ENCODE measurements around the gene PCDH9.

Gene PCDH9

DNA sequence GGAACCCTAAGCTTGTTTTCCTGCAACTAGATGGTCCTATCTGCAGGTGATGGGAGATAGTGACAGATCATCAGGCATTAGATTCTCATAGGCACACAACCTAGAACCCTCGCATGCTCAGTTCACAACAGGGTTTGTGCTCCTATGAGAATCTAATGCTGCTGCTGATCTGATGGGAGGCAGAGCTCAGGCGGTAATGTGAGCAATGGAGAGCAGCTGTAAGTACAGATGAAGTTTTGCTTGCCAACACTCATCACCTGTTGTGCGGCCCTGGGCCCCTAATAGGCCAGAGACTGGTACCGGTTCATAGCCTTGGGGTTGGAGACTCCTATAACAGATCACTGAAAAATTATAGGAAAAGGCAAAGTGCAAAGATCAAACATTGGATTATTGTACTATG lies 267.2 kb downstream of the PCDH9 start:
- Histone ChIP-seq H3K9ac (ENCODE audit: low read depth, low read length) (no peak overlapping the region), H3K36me3 (ENCODE audit: insufficient read depth, low read length) (no peaks in the 10 kb centered on the region), H3K9me3 (replicated peaks; ENCODE audit: low read length) (no peaks in the 10 kb centered on the region), H3K4me1 (ENCODE audit: control insufficient read depth, insufficient read depth, low read length) (no peaks in the 10 kb centered on the region), H3K27me3 (ENCODE audit: control insufficient read depth, insufficient read depth, low read length) (no peaks in the 10 kb centered on the region), H3K4me2 (ENCODE audit: low read length) (no peak overlapping the region), H3K4me3 (ENCODE audit: low read length) (no peak overlapping the region)

- no peaks in the 10 kb centered on the region for H3K4me1 ChIP-seq (ENCODE audit: control insufficient read depth, insufficient read depth, low read length)
- H3K4me3 ChIP-seq (ENCODE audit: low read length): no peak overlapping the region
- H3K9ac ChIP-seq (ENCODE audit: low read depth, low read length): no peak overlapping the region
- no peaks in the 10 kb centered on the region for H3K27me3 ChIP-seq (ENCODE audit: control insufficient read depth, insufficient read depth, low read length)
- H3K4me2 ChIP-seq (ENCODE audit: low read length): no peak overlapping the region
- no peaks in the 10 kb centered on the region for H3K36me3 ChIP-seq (ENCODE audit: insufficient read depth, low read length)
- no peaks in the 10 kb centered on the region for H3K9me3 ChIP-seq (replicated peaks; ENCODE audit: low read length)
Measured at GRCh38 chr13:66958611-66959010, 271.5 kb downstream of the PCDH9 start.

DNA sequence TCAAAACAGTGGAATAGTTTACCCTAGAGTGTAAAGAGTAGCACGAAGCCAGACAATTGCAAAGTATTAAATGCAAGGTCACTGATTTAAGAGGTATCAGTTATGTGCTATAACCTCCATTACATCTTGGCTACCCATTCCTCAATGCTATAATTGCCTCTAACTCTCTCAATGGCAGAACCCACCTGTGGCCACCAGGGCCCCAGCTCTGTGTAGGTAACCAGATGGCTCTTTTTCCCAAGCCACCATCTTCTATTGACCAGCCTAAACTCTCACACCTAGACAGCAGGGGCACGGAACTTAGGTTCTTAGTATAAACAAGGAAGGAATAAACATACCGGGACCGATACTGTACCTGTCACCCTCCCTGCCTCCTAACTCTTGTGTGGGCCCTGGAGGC lies 277.6 kb downstream of the PCDH9 start:
- Histone ChIP-seq H3K9ac (ENCODE audit: low read depth, low read length) (no peak overlapping the region), H3K36me3 (ENCODE audit: insufficient read depth, low read length) (no peaks in the 10 kb centered on the region), H3K9me3 (replicated peaks; ENCODE audit: low read length) (no peaks in the 10 kb centered on the region), H3K4me1 (ENCODE audit: control insufficient read depth, insufficient read depth, low read length) (no peaks in the 10 kb centered on the region), H3K4me2 (ENCODE audit: low read length) (no peak overlapping the region), H3K4me3 (ENCODE audit: low read length) (no peak overlapping the region), H3K27me3 (ENCODE audit: control insufficient read depth, insufficient read depth, low read length) (no peaks in the 10 kb centered on the region)

DNA sequence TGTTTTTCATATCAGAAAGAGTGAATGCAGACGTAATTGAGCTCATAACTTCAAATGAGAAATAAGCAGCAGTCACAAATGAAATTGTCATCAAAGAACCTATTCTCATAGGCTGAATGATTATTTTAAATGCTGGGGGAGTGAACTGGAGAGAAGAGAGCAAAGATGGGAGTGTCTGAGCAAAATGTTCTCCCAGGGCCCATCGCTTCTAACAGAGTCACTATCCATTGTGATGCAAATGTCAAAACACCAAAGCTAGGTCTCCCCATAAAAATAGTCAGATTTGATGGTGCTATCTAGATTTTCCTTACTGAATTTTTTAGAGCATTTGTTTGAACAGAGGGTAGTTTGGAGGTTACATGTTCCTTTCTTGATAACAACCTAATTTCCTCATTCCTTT lies 278.7 kb downstream of the PCDH9 start:
- no peak overlapping the region for H3K4me2 ChIP-seq (ENCODE audit: low read length)
- H3K4me1 ChIP-seq (ENCODE audit: control insufficient read depth, insufficient read depth, low read length): no peaks in the 10 kb centered on the region
- no peak overlapping the region for H3K4me3 ChIP-seq (ENCODE audit: low read length)
- H3K9me3 ChIP-seq (replicated peaks; ENCODE audit: low read length): no peaks in the 10 kb centered on the region
- H3K36me3 ChIP-seq (ENCODE audit: insufficient read depth, low read length): no peaks in the 10 kb centered on the region
- no peaks in the 10 kb centered on the region for H3K27me3 ChIP-seq (ENCODE audit: control insufficient read depth, insufficient read depth, low read length)
- H3K9ac ChIP-seq (ENCODE audit: low read depth, low read length): no peak overlapping the region

DNA sequence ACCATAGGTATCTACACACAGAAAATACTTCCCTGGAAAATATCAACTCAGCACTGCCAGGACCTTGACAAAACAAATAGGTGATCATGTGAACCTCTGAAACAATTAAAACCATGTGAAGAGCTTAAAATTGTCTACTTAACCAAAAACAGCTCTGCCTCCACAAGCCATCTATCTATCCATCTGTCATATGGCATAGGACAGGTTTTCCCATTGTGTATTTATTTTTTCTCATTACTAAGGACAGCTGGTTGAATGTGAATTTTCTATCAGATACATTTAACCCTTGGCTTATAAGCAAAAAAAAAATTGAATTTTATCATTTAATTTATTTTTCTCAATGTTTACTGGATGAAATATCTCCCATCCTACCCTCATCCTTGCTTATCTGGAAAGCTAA lies 279.5 kb downstream of the PCDH9 start:
- H3K9me3 ChIP-seq (replicated peaks; ENCODE audit: low read length): no peaks in the 10 kb centered on the region
- no peak overlapping the region for H3K4me3 ChIP-seq (ENCODE audit: low read length)
- no peak overlapping the region for H3K4me2 ChIP-seq (ENCODE audit: low read length)
- H3K36me3 ChIP-seq (ENCODE audit: insufficient read depth, low read length): no peaks in the 10 kb centered on the region
- no peak overlapping the region for H3K9ac ChIP-seq (ENCODE audit: low read depth, low read length)
- no peaks in the 10 kb centered on the region for H3K27me3 ChIP-seq (ENCODE audit: control insufficient read depth, insufficient read depth, low read length)
- H3K4me1 ChIP-seq (ENCODE audit: control insufficient read depth, insufficient read depth, low read length): no peaks in the 10 kb centered on the region

- H3K9ac ChIP-seq (ENCODE audit: low read depth, low read length): no peak overlapping the region
- no peak overlapping the region for H3K4me2 ChIP-seq (ENCODE audit: low read length)
- H3K9me3 ChIP-seq (replicated peaks; ENCODE audit: low read length): no peaks in the 10 kb centered on the region
- no peaks in the 10 kb centered on the region for H3K27me3 ChIP-seq (ENCODE audit: control insufficient read depth, insufficient read depth, low read length)
- H3K36me3 ChIP-seq (ENCODE audit: insufficient read depth, low read length): no peaks in the 10 kb centered on the region
- no peak overlapping the region for H3K4me3 ChIP-seq (ENCODE audit: low read length)
- no peaks in the 10 kb centered on the region for H3K4me1 ChIP-seq (ENCODE audit: control insufficient read depth, insufficient read depth, low read length)
Measured at GRCh38 chr13:66948910-66949309, 281.2 kb downstream of the PCDH9 start.

DNA sequence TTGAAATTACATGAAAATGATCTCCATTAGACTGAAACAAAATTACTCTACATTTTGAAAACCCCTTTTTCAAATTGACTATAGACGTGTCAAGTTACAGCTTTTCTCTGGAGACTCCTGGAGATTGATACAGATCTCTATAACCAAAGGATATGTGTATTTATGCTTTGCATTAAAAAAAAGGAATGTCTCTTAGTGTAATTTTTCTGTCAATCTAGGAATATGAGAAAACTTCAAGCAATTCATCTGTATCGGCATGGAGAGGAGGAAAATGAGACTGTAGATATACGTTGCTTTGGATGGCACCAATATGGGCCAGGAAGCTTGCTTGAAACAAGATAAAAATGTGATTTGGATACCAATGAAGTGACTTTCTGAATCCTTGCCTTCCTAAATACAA lies 286.6 kb downstream of the PCDH9 start:
- Histone ChIP-seq H3K9ac (ENCODE audit: low read depth, low read length) (no peak overlapping the region), H3K36me3 (ENCODE audit: insufficient read depth, low read length) (no peaks in the 10 kb centered on the region), H3K4me2 (ENCODE audit: low read length) (no peak overlapping the region), H3K4me3 (ENCODE audit: low read length) (no peak overlapping the region), H3K4me1 (ENCODE audit: control insufficient read depth, insufficient read depth, low read length) (no peaks in the 10 kb centered on the region), H3K9me3 (replicated peaks; ENCODE audit: low read length) (no peaks in the 10 kb centered on the region), H3K27me3 (ENCODE audit: control insufficient read depth, insufficient read depth, low read length) (no peaks in the 10 kb centered on the region)

GRCh38 chr13:66940113-66940512 lies 290.0 kb downstream of the PCDH9 start:
- Histone ChIP-seq H3K9me3 (replicated peaks; ENCODE audit: low read length) (no peaks in the 10 kb centered on the region), H3K4me1 (ENCODE audit: control insufficient read depth, insufficient read depth, low read length) (no peaks in the 10 kb centered on the region), H3K4me2 (ENCODE audit: low read length) (no peak overlapping the region), H3K36me3 (ENCODE audit: insufficient read depth, low read length) (no peaks in the 10 kb centered on the region), H3K4me3 (ENCODE audit: low read length) (no peak overlapping the region), H3K27me3 (ENCODE audit: control insufficient read depth, insufficient read depth, low read length) (no peaks in the 10 kb centered on the region), H3K9ac (ENCODE audit: low read depth, low read length) (no peak overlapping the region)

DNA sequence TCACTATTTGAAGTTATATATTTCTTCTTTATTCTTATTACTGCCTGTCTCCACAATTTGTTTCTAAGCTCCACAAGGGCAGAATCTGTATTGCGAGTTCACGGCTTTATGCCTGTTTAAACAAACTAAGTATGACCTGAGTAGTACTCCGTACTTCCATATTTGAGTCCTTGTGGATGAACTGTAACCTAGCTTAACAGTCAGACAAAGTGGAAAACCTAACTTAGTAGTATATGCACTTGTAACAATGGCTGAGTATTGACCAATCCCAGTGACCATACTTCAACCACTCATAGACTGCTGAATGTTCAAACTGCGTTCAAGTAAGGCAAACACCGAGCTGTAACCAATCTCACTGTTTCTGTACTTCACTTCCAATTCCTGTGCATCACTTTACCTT lies 292.7 kb downstream of the PCDH9 start:
- Histone ChIP-seq H3K4me1 (ENCODE audit: control insufficient read depth, insufficient read depth, low read length) (peaks cover 12% of the 10 kb centered on the region), H3K9ac (ENCODE audit: low read depth, low read length) (no peak overlapping the region), H3K4me2 (ENCODE audit: low read length) (no peak overlapping the region), H3K36me3 (ENCODE audit: insufficient read depth, low read length) (no peaks in the 10 kb centered on the region), H3K27me3 (ENCODE audit: control insufficient read depth, insufficient read depth, low read length) (no peaks in the 10 kb centered on the region), H3K9me3 (replicated peaks; ENCODE audit: low read length) (no peaks in the 10 kb centered on the region), H3K4me3 (ENCODE audit: low read length) (no peak overlapping the region)

GRCh38 chr13:66933994-66934393 lies 296.1 kb downstream of the PCDH9 start:
- H3K9me3 ChIP-seq (replicated peaks; ENCODE audit: low read length): no peaks in the 10 kb centered on the region
- H3K9ac ChIP-seq (ENCODE audit: low read depth, low read length): no peak overlapping the region
- peaks cover 12% of the 10 kb centered on the region for H3K4me1 ChIP-seq (ENCODE audit: control insufficient read depth, insufficient read depth, low read length)
- no peak overlapping the region for H3K4me3 ChIP-seq (ENCODE audit: low read length)
- no peaks in the 10 kb centered on the region for H3K36me3 ChIP-seq (ENCODE audit: insufficient read depth, low read length)
- no peak overlapping the region for H3K4me2 ChIP-seq (ENCODE audit: low read length)
- H3K27me3 ChIP-seq (ENCODE audit: control insufficient read depth, insufficient read depth, low read length): no peaks in the 10 kb centered on the region

DNA sequence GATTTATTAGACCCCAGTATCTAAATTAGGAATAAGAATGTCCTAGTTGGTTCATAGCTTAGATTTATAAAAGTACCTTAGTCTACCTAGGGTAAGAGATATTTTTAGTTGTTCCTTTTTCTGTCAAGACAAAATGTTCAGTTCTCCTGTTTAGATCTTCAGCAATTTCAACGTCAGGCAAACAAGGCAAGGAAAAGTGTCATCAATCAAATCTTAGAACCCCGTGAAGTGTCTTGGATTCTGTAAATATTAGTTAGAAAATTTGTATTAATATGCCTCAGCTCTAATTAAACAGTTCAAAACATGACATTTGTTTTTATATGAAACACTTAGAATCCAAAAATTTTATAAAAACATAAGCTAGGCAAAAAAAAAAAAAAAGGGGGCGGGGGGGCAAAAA lies 296.6 kb downstream of the PCDH9 start:
- Histone ChIP-seq H3K36me3 (ENCODE audit: insufficient read depth, low read length) (no peaks in the 10 kb centered on the region), H3K4me3 (ENCODE audit: low read length) (no peak overlapping the region), H3K9ac (ENCODE audit: low read depth, low read length) (no peak overlapping the region), H3K27me3 (ENCODE audit: control insufficient read depth, insufficient read depth, low read length) (no peaks in the 10 kb centered on the region), H3K9me3 (replicated peaks; ENCODE audit: low read length) (no peaks in the 10 kb centered on the region), H3K4me2 (ENCODE audit: low read length) (no peak overlapping the region), H3K4me1 (ENCODE audit: control insufficient read depth, insufficient read depth, low read length) (peaks cover 12% of the 10 kb centered on the region)

GRCh38 chr13:66927562-66927961 lies 302.6 kb downstream of the PCDH9 start:
- Histone ChIP-seq H3K27me3 (ENCODE audit: control insufficient read depth, insufficient read depth, low read length) (no peaks in the 10 kb centered on the region), H3K36me3 (ENCODE audit: insufficient read depth, low read length) (no peaks in the 10 kb centered on the region), H3K4me3 (ENCODE audit: low read length) (no peak overlapping the region), H3K4me2 (ENCODE audit: low read length) (no peak overlapping the region), H3K9ac (ENCODE audit: low read depth, low read length) (no peak overlapping the region), H3K4me1 (ENCODE audit: control insufficient read depth, insufficient read depth, low read length) (no peaks in the 10 kb centered on the region), H3K9me3 (replicated peaks; ENCODE audit: low read length) (no peaks in the 10 kb centered on the region)
